Neural cell (in vitro differentiated cells): ENCODE data around the gene TRIM56. TPM values are rescaled to one million over a fixed set of nuclear protein-coding genes. Genes with fewer than 3 reads are reported as not detected.

Source experiments
- H2AFZ ChIP-seq: fragments of 200-600, 300-800 bp; sonication (generic), shearing (Covaris generic); 2 replicates; pipeline ENCODE4 v1.6.0; 2014; ENCODE audit warnings: low read depth, mild to moderate bottlenecking, antibody characterized with exemption, low read length, moderate library complexity
- H3F3A ChIP-seq: fragments of 200-600 bp; shearing (Covaris generic); 2 replicates; pipeline ENCODE4 v1.6.1; 2016; ENCODE audit warnings: mild to moderate bottlenecking, moderate library complexity, mixed read lengths, antibody characterized with exemption, low read length; ENCODE audit not compliant: insufficient read depth, poor library complexity, severe bottlenecking
- H3K27ac ChIP-seq: fragments of 200-600, 300-800 bp; sonication (generic), shearing (Covaris generic); 2 replicates; pipeline ENCODE4 v1.5.1; 2014; ENCODE audit warnings: mild to moderate bottlenecking, low read length, moderate library complexity
- H3K27me3 ChIP-seq: fragments of 300-800, 200-600 bp; sonication (generic), shearing (Covaris generic); 2 replicates; pipeline ENCODE4 v1.6.0; 2014; ENCODE audit warnings: mild to moderate bottlenecking, low read depth, low read length, moderate library complexity; ENCODE audit not compliant: insufficient read depth
- H3K36me3 ChIP-seq: fragments of 300-800, 200-600 bp; sonication (generic), shearing (Covaris generic); 2 replicates; pipeline ENCODE4 v1.5.1; 2014; ENCODE audit warnings: mild to moderate bottlenecking, antibody characterized with exemption, low read length, moderate library complexity; ENCODE audit not compliant: insufficient read depth
- H3K4me2 ChIP-seq: fragments of 300-800, 200-600 bp; sonication (generic), shearing (Covaris generic); 2 replicates; pipeline ENCODE4 v1.6.0; 2014; ENCODE audit warnings: mild to moderate bottlenecking, low read length
- H3K4me3 ChIP-seq: fragments of 300-800, 200-600 bp; sonication (generic), shearing (Covaris generic); 2 replicates; pipeline ENCODE4 v1.5.1; 2014; ENCODE audit warnings: mild to moderate bottlenecking, low read length, moderate library complexity
- H3K79me2 ChIP-seq: fragments of 200-600 bp; shearing (Covaris generic); replicated peaks from 2 replicates; pipeline ENCODE4 v1.6.0; 2014; ENCODE audit warnings: mild to moderate bottlenecking, low read length, moderate library complexity; ENCODE audit not compliant: insufficient read depth
- H3K9ac ChIP-seq: fragments of 300-800, 200-600 bp; sonication (generic), shearing (Covaris generic); 2 replicates; pipeline ENCODE4 v1.6.1; 2016; ENCODE audit warnings: mild to moderate bottlenecking, low read length, mixed read lengths
- H3K9me2 ChIP-seq: fragments of 200-600 bp; shearing (Covaris generic); 2 replicates; pipeline ENCODE4 v1.6.1; 2016; ENCODE audit warnings: mild to moderate bottlenecking, low read length, mixed read lengths; ENCODE audit not compliant: insufficient read depth
- H3K9me3 ChIP-seq: fragments of 200-600, 300-800 bp; sonication (generic), shearing (Covaris generic); 2 replicates; pipeline ENCODE4 v1.6.1; 2016; ENCODE audit warnings: mild to moderate bottlenecking, mixed run types, low read length, moderate library complexity, mixed read lengths
- H4K20me1 ChIP-seq: fragments of 200-600 bp; shearing (Covaris generic); 2 replicates; pipeline ENCODE4 v1.6.1; 2016; ENCODE audit warnings: mild to moderate bottlenecking, mixed run types; ENCODE audit not compliant: insufficient read depth
- EP300 ChIP-seq: fragments of 450-650 bp; conservative IDR thresholded peaks from 2 replicates; pipeline ENCODE4 v1.6.1; 2014; ENCODE audit warnings: antibody characterized with exemption, mild to moderate bottlenecking, moderate library complexity; ENCODE audit not compliant: poor library complexity, severe bottlenecking
- EZH2 ChIP-seq: fragments of 200-600, 300-800 bp; shearing (Covaris generic), sonication (generic); IDR thresholded peaks from 2 replicates; pipeline ENCODE4 v1.6.1; 2014; ENCODE audit warnings: antibody characterized with exemption, low read length, borderline replicate concordance, mild to moderate bottlenecking; ENCODE audit not compliant: insufficient read depth, poor library complexity, severe bottlenecking
- MXI1 ChIP-seq: fragments of 450-650 bp; conservative IDR thresholded peaks from 2 replicates; pipeline ENCODE4 v1.6.1; 2014; ENCODE audit warnings: antibody characterized with exemption, mild to moderate bottlenecking; ENCODE audit not compliant: poor library complexity, severe bottlenecking
- POLR2AphosphoS5 ChIP-seq: IDR thresholded peaks from 2 replicates; pipeline ENCODE4 v1.6.1; 2012
- RAD21 ChIP-seq: fragments of 450-650 bp; conservative IDR thresholded peaks from 2 replicates; pipeline ENCODE4 v1.6.1; 2014; ENCODE audit warnings: antibody characterized with exemption, mild to moderate bottlenecking, moderate library complexity
- REST ChIP-seq: IDR thresholded peaks from 2 replicates; pipeline ENCODE4 v1.6.1; 2012; ENCODE audit warnings: borderline replicate concordance
- SMC3 ChIP-seq: fragments of 450-650 bp; conservative IDR thresholded peaks from 2 replicates; pipeline ENCODE4 v1.6.1; 2014; ENCODE audit warnings: antibody characterized with exemption, mild to moderate bottlenecking, moderate library complexity; ENCODE audit not compliant: poor library complexity
- TAF1 ChIP-seq: IDR thresholded peaks from 2 replicates; pipeline ENCODE4 v1.6.1; 2012; ENCODE audit warnings: low read depth
- polyA plus RNA-seq: library from polyadenylated mRNA; depleted of rRNA; stranded (reverse); fragments of >200 nt; gene quantifications from 2 replicates; pipeline ENCODE4 v1.2.3, GENCODE V29; 2014
- TF ChIP-seq, protein P1 (sequence below): fragments of 450-650 bp; IDR thresholded peaks from 2 replicates; pipeline ENCODE4 v1.5.1; 2014; ENCODE audit warnings: antibody characterized with exemption, mild to moderate bottlenecking, moderate library complexity; ENCODE audit not compliant: poor library complexity, severe bottlenecking

Gene TRIM56
- polyA plus RNA-seq, 1 donor from 2014 or later = 0.01 TPM

- H3K9me2 ChIP-seq = no peaks in the 10 kb centered on the region
- H3F3A ChIP-seq = no peaks in the 10 kb centered on the region
- no peak overlapping the region for H3K4me2 ChIP-seq
- H3K4me3 ChIP-seq = no peak overlapping the region
- TF ChIP-seq SMC3 (no peak), EZH2 (no peak), RAD21 (no peak), EP300 (no peak), POLR2AphosphoS5 (no peak), MXI1 (no peak), TAF1 (no peak), REST (no peak)
- TF ChIP-seq, protein P1, sequence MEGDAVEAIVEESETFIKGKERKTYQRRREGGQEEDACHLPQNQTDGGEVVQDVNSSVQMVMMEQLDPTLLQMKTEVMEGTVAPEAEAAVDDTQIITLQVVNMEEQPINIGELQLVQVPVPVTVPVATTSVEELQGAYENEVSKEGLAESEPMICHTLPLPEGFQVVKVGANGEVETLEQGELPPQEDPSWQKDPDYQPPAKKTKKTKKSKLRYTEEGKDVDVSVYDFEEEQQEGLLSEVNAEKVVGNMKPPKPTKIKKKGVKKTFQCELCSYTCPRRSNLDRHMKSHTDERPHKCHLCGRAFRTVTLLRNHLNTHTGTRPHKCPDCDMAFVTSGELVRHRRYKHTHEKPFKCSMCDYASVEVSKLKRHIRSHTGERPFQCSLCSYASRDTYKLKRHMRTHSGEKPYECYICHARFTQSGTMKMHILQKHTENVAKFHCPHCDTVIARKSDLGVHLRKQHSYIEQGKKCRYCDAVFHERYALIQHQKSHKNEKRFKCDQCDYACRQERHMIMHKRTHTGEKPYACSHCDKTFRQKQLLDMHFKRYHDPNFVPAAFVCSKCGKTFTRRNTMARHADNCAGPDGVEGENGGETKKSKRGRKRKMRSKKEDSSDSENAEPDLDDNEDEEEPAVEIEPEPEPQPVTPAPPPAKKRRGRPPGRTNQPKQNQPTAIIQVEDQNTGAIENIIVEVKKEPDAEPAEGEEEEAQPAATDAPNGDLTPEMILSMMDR = no peak
- no peak overlapping the region for H3K27ac ChIP-seq
- H3K36me3 ChIP-seq = no peaks in the 10 kb centered on the region
- H3K9ac ChIP-seq = no peak overlapping the region
- no peaks in the 10 kb centered on the region for H3K27me3 ChIP-seq
- H2AFZ ChIP-seq = no peak overlapping the region
- no peaks in the 10 kb centered on the region for H3K79me2 ChIP-seq
- no peaks in the 10 kb centered on the region for H3K9me3 ChIP-seq
- H4K20me1 ChIP-seq = no peaks in the 10 kb centered on the region
These were observed 37.8 kb downstream of the TRIM56 start for GRCh38 chr7:101122933-101123702.

- no peak for TF ChIP-seq POLR2AphosphoS5
- no peak for TF ChIP-seq TAF1
- TF ChIP-seq EP300 = no peak
- H3K27me3 ChIP-seq = no peaks in the 10 kb centered on the region
- H4K20me1 ChIP-seq = no peaks in the 10 kb centered on the region
- no peak overlapping the region for H3K4me3 ChIP-seq
- H2AFZ ChIP-seq = no peak overlapping the region
- H3K79me2 ChIP-seq = no peaks in the 10 kb centered on the region
- H3K36me3 ChIP-seq = no peaks in the 10 kb centered on the region
- no peaks in the 10 kb centered on the region for H3K9me2 ChIP-seq
- H3K9ac ChIP-seq = no peak overlapping the region
- no peaks in the 10 kb centered on the region for H3K9me3 ChIP-seq
- H3K27ac ChIP-seq = no peak overlapping the region
- H3F3A ChIP-seq = no peaks in the 10 kb centered on the region
- H3K4me2 ChIP-seq = no peak overlapping the region
These were observed 38.4 kb downstream of the TRIM56 start for GRCh38 chr7:101123703-101124068.
